ENCODE results near the gene ANKRD30B.
"Not testable (repeated sequence)": the region's sequence is repeated elsewhere in the genome, so short reads cannot be mapped to it uniquely, and the experiment has no call there.

The ANKRD30B gene

GRCh38 chr18:14851533-14851932 lies 103.6 kb downstream of the ANKRD30B start:
- DNase-seq: not testable (repeated sequence)

GRCh38 chr18:14855634-14856033 lies 107.7 kb downstream of the ANKRD30B start:
- not testable (repeated sequence) for DNase-seq

GRCh38 chr18:14856256-14856655 lies 108.3 kb downstream of the ANKRD30B start:
- DNase-seq: not testable (repeated sequence)

- not testable (repeated sequence) for DNase-seq
Observed at GRCh38 chr18:14858514-14858913, 110.5 kb downstream of the ANKRD30B start.

GRCh38 chr18:14859995-14860394 lies 112.0 kb downstream of the ANKRD30B start:
- not testable (repeated sequence) for DNase-seq

- not testable (repeated sequence) for DNase-seq
Observed at GRCh38 chr18:14866426-14866825, 118.5 kb downstream of the ANKRD30B start.

- DNase-seq: not testable (repeated sequence)
Observed at GRCh38 chr18:14867988-14868387, 120.0 kb downstream of the ANKRD30B start.

GRCh38 chr18:14868825-14869224 lies 120.9 kb downstream of the ANKRD30B start:
- not testable (repeated sequence) for DNase-seq

- DNase-seq: not testable (repeated sequence)
Observed at GRCh38 chr18:14878826-14879225, 130.9 kb downstream of the ANKRD30B start.

GRCh38 chr18:14900435-14900834 lies 152.5 kb downstream of the ANKRD30B start:
- DNase-seq: no peak

Measured in bone marrow (tissue), 2 donors.